ENCODE measurements around the gene COA1.

- TF ChIP-seq, protein P1, sequence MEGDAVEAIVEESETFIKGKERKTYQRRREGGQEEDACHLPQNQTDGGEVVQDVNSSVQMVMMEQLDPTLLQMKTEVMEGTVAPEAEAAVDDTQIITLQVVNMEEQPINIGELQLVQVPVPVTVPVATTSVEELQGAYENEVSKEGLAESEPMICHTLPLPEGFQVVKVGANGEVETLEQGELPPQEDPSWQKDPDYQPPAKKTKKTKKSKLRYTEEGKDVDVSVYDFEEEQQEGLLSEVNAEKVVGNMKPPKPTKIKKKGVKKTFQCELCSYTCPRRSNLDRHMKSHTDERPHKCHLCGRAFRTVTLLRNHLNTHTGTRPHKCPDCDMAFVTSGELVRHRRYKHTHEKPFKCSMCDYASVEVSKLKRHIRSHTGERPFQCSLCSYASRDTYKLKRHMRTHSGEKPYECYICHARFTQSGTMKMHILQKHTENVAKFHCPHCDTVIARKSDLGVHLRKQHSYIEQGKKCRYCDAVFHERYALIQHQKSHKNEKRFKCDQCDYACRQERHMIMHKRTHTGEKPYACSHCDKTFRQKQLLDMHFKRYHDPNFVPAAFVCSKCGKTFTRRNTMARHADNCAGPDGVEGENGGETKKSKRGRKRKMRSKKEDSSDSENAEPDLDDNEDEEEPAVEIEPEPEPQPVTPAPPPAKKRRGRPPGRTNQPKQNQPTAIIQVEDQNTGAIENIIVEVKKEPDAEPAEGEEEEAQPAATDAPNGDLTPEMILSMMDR (conservative IDR thresholded peaks at IDR 0.05) = no peak
- TF ChIP-seq EZH2 (IDR thresholded peaks at IDR 0.05; ENCODE audit: low read depth) = no peak
Measured at GRCh38 chr7:43689115-43689514, 40.2 kb downstream of the COA1 start.
